HG02981 (cell line): Measurements from ENCODE around the gene SMARCD3.
A peak's percentile ranks its signal among the peaks of the same experiment; 100 is the strongest.

ENCODE experiments used
- ATAC-seq: cut with Tn5 transposase; IDR thresholded peaks from one replicate; pipeline ENCODE4 v1.9.1; 2021; ENCODE audit warnings: mild to moderate bottlenecking, moderate library complexity; ENCODE audit not compliant: unreplicated experiment

SMARCD3 gene

GRCh38 chr7:151250181-151251132 is 2.0 kb upstream of the SMARCD3 start:
- ATAC-seq: no peak

DNA sequence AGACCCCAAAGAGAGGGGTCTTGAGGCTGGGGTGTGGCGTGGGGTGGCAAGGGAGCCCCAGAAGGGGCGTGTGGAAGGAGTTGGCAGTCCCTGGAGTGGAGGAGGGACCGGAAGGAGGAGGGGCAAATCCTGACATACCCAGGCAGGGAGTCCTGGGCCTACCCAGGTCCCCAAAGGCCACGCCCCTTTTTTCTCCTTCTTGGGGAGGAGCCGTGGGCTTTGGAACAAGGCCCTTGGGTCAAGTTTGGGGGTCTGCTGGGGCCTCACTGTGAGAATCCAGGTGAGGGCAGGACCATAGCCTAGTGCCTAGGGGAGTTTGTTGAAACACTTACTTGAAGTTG is 1.2 kb upstream of the SMARCD3 start:
- no peak for ATAC-seq

DNA sequence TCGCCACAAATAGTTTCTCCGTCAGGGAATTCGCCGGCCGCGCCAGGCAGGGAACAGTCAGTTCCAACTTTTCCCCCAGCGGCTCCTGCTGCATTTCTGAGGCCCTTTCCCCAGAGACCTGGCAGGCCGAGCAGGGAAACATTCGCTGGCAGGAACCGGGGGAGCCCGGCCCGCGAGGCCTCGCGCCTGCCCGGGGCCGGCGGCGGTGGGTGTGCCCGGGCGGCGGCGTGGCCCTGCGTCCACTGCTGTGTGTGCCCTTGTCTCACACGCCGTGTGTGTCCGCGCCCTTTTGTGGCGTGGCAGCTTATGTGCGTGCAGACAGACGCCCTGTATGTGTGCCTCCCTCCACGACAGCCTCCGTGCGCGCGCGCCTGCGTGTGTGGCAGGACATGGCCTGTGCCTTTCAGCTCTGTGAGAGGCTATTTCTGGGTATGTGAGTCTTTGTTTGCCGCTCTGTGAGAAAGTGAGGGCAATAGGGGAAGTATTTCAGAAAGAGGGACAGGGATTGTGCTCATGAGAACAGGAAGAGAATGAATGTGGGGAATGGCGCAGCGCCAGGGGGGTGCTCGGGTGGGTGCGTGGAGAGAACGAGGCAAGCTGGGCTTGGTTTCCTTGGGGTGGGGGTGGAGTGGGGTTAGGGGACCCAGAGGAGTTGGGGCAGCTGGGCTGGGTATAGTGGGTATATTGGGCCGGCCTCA is 689 bp upstream of the SMARCD3 start:
- ATAC-seq: no peak

GRCh38 chr7:151247611-151248345 is 716 bp downstream of the SMARCD3 start:
- ATAC-seq: no peak

GRCh38 chr7:151246851-151247580 is 1.5 kb downstream of the SMARCD3 start:
- no peak for ATAC-seq

- no peak for ATAC-seq
These were observed 2.2 kb downstream of the SMARCD3 start for GRCh38 chr7:151246102-151246850.

GRCh38 chr7:151245360-151246101 is 3.0 kb downstream of the SMARCD3 start:
- peak; percentile 38 for ATAC-seq

DNA sequence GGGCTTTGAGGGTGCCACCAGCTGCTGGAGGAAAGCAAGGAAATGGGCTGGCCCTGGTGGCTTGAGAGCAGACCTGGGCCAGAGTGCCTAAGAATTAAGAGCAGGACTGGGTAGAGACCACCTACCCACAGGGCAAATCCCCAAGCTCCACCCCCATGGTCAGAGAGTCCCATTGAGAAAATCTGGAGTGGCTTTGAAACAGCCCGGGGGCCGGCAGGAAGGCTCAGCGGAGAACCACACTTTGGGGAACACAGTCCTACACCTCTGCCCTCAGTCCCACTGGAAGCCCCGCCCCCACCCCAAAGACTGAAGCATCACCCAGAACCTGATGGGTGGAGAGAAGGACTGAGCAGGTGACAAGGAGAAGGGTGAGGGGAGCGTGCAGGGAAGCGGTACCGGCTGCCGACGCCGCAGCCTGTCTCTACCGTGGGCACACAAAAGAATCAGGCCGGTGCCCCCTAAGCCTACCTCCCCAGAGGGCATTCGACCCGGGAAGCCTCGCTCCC is 3.6 kb downstream of the SMARCD3 start:
- no peak for ATAC-seq

DNA sequence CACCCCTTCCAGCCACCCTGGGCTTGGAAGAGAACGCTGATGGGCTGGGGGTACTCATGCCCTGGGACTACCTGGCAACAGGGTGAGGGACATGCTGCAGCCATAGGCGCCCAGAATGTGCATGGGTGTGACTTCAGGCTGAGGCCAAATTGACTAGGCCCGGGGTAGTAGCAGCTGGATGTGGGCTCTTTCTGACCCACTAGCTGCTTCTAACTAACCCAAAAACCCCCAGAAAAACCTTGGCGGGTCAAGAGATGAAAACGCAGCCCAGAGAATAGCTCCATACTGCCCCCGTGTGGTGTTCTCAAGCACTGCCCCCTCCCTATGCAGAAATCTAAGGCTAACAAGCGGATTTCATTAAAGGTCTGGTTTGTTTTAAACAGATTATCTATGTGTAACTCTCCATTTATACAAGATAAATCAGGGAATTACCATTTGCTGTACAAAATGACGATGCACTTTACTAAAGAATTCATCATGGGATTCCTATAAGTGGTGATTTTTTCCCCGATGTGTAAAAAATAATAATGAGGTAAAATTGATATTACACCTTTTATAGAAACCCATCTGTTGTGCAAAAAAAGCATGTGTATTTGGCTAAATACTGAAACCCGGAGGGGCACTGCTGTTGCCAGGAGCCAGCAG is 4.2 kb downstream of the SMARCD3 start:
- ATAC-seq: no peak

DNA sequence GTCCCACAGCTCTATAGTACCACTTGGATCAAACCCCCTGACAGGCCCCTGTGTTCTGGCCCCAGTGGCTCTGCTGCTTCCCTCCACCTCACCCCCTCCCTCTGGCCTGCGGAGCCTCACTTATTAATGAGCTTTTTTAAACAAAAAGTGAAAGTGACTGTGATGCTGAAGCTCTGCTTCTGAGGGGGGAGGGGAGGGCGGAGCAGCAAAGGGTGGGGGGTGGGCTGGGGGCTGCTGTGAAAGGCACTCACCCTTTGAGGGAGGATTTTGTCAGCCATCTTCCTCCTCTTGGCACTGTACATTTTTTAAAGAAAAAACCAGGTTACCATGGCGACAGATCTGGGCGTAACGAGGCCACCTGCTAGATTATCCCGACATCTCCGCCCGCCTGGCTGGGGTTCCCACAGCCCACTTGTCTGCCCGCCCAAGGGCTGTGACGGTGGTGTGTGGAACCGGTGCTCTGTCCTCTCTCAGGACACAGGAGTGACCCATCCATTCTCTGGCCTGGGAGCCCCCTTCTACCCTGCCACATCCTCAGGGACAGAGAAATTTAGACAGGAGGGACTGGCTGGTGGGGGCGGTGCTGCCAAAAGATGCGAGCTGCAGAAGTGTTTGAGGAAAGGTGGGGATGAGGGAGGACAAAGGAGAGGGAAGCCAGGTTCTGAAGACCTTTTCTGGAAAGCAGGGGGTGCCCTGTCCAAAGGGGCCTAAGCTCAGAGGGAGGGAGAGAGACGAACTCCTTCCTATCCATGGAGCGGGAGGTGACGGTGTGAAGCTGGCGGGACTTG is 4.9 kb downstream of the SMARCD3 start:
- no peak for ATAC-seq

DNA sequence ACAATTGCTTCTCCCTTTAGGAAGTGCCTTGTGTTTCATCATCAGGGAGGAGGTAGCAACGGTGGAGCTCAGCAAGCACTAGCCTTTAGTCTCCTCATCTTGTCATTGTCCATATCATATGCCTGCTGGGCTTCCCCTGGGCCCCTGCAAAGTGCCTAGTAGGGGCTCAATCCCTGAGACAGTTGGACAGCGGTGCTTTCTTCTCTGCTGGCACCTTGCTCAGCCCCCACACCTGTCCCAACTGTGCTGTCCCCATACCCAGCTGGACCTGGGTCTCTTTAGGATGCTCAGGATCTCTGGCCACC is 5.5 kb downstream of the SMARCD3 start:
- ATAC-seq: no peak

DNA sequence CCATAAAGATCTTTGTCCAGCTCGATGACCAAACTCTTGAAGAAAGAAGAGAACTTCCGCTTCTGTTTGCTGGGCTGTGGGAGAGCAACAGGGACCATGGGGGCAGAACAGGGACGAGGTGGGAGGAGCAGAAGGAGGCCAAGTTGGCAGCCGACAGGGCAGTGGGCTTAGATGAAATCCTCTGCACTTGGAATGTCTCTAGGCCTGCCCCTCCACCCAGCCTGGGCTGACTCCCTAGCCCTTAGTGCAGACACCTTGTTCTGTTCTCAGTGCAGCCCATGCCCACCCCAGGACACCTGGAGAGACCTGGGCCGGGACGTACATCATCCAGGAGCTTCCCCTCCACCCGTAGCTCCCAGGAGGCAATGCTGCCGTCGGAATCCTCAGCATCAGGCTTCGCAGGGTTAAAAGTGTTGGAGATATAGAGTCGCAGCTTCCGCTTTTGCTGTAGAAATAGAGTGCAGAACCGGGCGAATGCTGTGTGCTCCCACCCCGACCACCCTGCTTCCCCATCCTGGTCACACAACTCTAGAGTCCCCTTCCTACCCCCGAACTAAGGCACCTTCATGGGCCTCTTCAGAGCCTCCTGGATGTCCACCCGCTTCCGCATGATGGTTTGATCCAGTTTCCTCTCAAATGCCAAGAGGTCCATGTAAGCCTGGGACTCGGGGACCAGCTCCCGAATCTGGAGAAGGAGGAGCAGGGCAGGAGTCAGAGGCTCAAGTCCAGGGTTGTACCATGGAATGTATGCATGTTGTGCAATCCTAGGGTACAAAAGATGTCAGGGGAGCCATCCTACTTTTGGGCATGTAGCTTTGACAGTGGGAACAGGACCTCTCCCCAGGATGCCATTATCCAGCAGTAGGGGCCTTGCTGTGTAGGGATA is 6.1 kb downstream of the SMARCD3 start:
- ATAC-seq: no peak

DNA sequence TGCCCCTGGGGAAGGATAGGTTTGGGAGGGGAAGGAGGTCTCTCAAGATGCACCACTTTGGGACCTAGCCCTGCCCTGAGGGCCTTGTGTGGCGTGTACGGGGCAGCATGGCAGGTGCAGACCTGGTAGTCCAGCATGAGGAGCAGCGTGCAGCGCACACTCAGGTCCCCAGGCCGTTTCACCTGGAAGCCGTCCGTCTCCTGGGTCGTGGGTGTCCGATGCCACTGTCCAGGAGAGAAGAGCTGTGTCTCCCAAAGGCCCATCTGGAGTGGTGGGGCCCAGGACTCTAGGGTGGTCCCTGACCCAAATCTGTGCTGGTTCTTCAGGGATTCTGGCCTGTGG is 6.8 kb downstream of the SMARCD3 start:
- ATAC-seq: no peak

DNA sequence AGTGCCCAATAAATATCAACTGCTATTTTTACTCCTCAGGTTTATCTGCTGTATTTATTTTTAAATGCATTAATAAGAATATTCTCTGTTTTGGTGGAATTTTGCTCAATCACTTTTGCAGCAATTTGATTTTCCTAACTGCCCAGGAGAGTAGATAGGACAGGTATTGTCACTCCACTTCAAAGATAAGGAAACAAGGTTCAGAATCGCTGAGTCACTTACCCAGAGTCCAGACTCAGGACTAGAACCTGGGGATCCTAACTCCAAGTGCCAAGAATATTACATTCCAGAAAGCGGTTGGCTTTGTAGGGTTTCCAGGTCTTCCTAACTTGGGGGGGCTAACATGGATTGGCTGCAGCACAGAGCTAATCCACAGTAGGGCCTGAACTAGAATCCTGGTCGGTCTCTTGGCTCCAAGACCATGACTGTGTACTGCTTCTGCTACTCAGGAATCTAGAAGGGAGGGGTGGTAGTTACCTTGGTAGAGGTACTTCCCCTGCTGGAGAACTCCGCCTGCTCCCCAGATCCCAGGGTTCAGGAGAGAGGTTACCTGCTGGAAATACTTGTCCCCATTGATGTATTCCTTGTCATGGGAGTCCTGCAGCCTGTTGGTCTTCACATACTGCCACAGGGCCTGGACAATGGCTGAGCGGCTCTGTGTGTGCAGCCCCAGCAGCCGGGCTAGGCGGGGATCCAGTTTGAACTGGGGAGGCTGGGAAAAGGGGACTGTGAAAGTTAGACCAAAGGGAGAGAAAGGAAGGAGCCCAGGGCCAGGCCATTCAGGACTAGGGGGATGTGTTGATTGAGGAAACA is 7.3 kb downstream of the SMARCD3 start:
- ATAC-seq: no peak

DNA sequence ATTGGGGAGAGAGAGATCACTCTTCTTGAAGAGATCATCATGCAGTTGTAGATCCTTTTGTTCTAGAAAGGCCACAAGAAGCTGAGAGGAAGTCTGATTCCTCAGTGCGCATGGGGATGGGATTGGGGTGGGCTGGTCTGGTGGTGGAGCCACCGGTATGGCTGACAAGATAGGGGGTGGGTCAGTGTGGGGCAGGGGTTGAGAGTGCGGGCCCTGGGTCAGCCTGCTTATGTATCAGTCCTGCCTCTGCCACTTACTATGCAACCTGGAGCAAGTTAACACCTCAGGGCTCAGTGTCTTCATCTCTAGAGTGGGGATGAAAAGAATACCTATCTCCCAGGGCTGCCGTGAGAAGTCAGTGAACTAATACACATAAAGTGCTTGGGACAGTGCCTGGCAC is 8.0 kb downstream of the SMARCD3 start:
- ATAC-seq: no peak

GRCh38 chr7:151239837-151240459 is 8.5 kb downstream of the SMARCD3 start:
- ATAC-seq: no peak
